ENCODE measurements around the gene LRP1B.

Gene LRP1B

GRCh38 chr2:140718999-140719398, 1411.8 kb downstream of the LRP1B start:
- Histone ChIP-seq H3K4me1 (ENCODE audit: control insufficient read depth in 1 of 2, insufficient read depth in 2 of 2, low read length in 2 of 2) (no peaks in the 10 kb centered on the region), H3K27me3 (ENCODE audit: control insufficient read depth in 1 of 2, insufficient read depth in 2 of 2, low read length in 2 of 2) (no peaks in the 10 kb centered on the region), H3K4me3 (ENCODE audit: low read depth in 1 of 2, low read length in 2 of 2) (no peak overlapping the region), H3K36me3 (ENCODE audit: control insufficient read depth in 1 of 2, insufficient read depth in 2 of 2, low read length in 2 of 2) (no peaks in the 10 kb centered on the region), H3K27ac (ENCODE audit: low read depth, low read length) (no peak overlapping the region), H3K9me3 (ENCODE audit: control insufficient read depth in 1 of 2, low read length in 2 of 2) (no peaks in the 10 kb centered on the region), H3K9ac (ENCODE audit: low read depth in 1 of 2, low read length in 2 of 2) (no peak overlapping the region)

- H3K4me1 ChIP-seq (ENCODE audit: control insufficient read depth in 1 of 2, insufficient read depth in 2 of 2, low read length in 2 of 2) = no peaks in the 10 kb centered on the region
- no peaks in the 10 kb centered on the region for H3K9me3 ChIP-seq (ENCODE audit: control insufficient read depth in 1 of 2, low read length in 2 of 2)
- no peaks in the 10 kb centered on the region for H3K27me3 ChIP-seq (ENCODE audit: control insufficient read depth in 1 of 2, insufficient read depth in 2 of 2, low read length in 2 of 2)
- H3K27ac ChIP-seq (ENCODE audit: low read depth, low read length) = no peak overlapping the region
- H3K4me3 ChIP-seq (ENCODE audit: low read depth in 1 of 2, low read length in 2 of 2) = no peak overlapping the region
- H3K36me3 ChIP-seq (ENCODE audit: control insufficient read depth in 1 of 2, insufficient read depth in 2 of 2, low read length in 2 of 2) = no peaks in the 10 kb centered on the region
- no peak overlapping the region for H3K9ac ChIP-seq (ENCODE audit: low read depth in 1 of 2, low read length in 2 of 2)
Observed at GRCh38 chr2:140717481-140717880, 1413.3 kb downstream of the LRP1B start.

- H3K27me3 ChIP-seq (ENCODE audit: control insufficient read depth in 1 of 2, insufficient read depth in 2 of 2, low read length in 2 of 2) = no peaks in the 10 kb centered on the region
- H3K9me3 ChIP-seq (ENCODE audit: control insufficient read depth in 1 of 2, low read length in 2 of 2) = no peaks in the 10 kb centered on the region
- no peak overlapping the region for H3K4me3 ChIP-seq (ENCODE audit: low read depth in 1 of 2, low read length in 2 of 2)
- H3K36me3 ChIP-seq (ENCODE audit: control insufficient read depth in 1 of 2, insufficient read depth in 2 of 2, low read length in 2 of 2) = no peaks in the 10 kb centered on the region
- no peaks in the 10 kb centered on the region for H3K4me1 ChIP-seq (ENCODE audit: control insufficient read depth in 1 of 2, insufficient read depth in 2 of 2, low read length in 2 of 2)
- no peak overlapping the region for H3K9ac ChIP-seq (ENCODE audit: low read depth in 1 of 2, low read length in 2 of 2)
- H3K27ac ChIP-seq (ENCODE audit: low read depth, low read length) = no peak overlapping the region
Observed at GRCh38 chr2:140714586-140714985, 1416.2 kb downstream of the LRP1B start.

GRCh38 chr2:140711867-140712266, 1418.9 kb downstream of the LRP1B start:
- no peak overlapping the region for H3K4me3 ChIP-seq (ENCODE audit: low read depth in 1 of 2, low read length in 2 of 2)
- no peaks in the 10 kb centered on the region for H3K9me3 ChIP-seq (ENCODE audit: control insufficient read depth in 1 of 2, low read length in 2 of 2)
- no peak overlapping the region for H3K9ac ChIP-seq (ENCODE audit: low read depth in 1 of 2, low read length in 2 of 2)
- H3K27me3 ChIP-seq (ENCODE audit: control insufficient read depth in 1 of 2, insufficient read depth in 2 of 2, low read length in 2 of 2) = no peaks in the 10 kb centered on the region
- H3K27ac ChIP-seq (ENCODE audit: low read depth, low read length) = no peak overlapping the region
- no peaks in the 10 kb centered on the region for H3K36me3 ChIP-seq (ENCODE audit: control insufficient read depth in 1 of 2, insufficient read depth in 2 of 2, low read length in 2 of 2)
- H3K4me1 ChIP-seq (ENCODE audit: control insufficient read depth in 1 of 2, insufficient read depth in 2 of 2, low read length in 2 of 2) = no peaks in the 10 kb centered on the region

GRCh38 chr2:140701726-140702125, 1429.1 kb downstream of the LRP1B start:
- Histone ChIP-seq H3K4me1 (ENCODE audit: control insufficient read depth in 1 of 2, insufficient read depth in 2 of 2, low read length in 2 of 2) (no peaks in the 10 kb centered on the region), H3K36me3 (ENCODE audit: control insufficient read depth in 1 of 2, insufficient read depth in 2 of 2, low read length in 2 of 2) (no peaks in the 10 kb centered on the region), H3K27me3 (ENCODE audit: control insufficient read depth in 1 of 2, insufficient read depth in 2 of 2, low read length in 2 of 2) (no peaks in the 10 kb centered on the region), H3K4me3 (ENCODE audit: low read depth in 1 of 2, low read length in 2 of 2) (no peak overlapping the region), H3K27ac (ENCODE audit: low read depth, low read length) (no peak overlapping the region), H3K9me3 (ENCODE audit: control insufficient read depth in 1 of 2, low read length in 2 of 2) (no peaks in the 10 kb centered on the region), H3K9ac (ENCODE audit: low read depth in 1 of 2, low read length in 2 of 2) (no peak overlapping the region)

GRCh38 chr2:140698636-140699035, 1432.2 kb downstream of the LRP1B start:
- Histone ChIP-seq H3K27ac (ENCODE audit: low read depth, low read length) (no peak overlapping the region), H3K9ac (ENCODE audit: low read depth in 1 of 2, low read length in 2 of 2) (no peak overlapping the region), H3K4me1 (ENCODE audit: control insufficient read depth in 1 of 2, insufficient read depth in 2 of 2, low read length in 2 of 2) (no peaks in the 10 kb centered on the region), H3K27me3 (ENCODE audit: control insufficient read depth in 1 of 2, insufficient read depth in 2 of 2, low read length in 2 of 2) (no peaks in the 10 kb centered on the region), H3K36me3 (ENCODE audit: control insufficient read depth in 1 of 2, insufficient read depth in 2 of 2, low read length in 2 of 2) (no peaks in the 10 kb centered on the region), H3K9me3 (ENCODE audit: control insufficient read depth in 1 of 2, low read length in 2 of 2) (peaks cover 0 to 4% of the 10 kb centered on the region in 2 donors), H3K4me3 (ENCODE audit: low read depth in 1 of 2, low read length in 2 of 2) (no peak overlapping the region)

- no peak overlapping the region for H3K9ac ChIP-seq (ENCODE audit: low read depth in 1 of 2, low read length in 2 of 2)
- H3K9me3 ChIP-seq (ENCODE audit: control insufficient read depth in 1 of 2, low read length in 2 of 2) = peaks cover 0 to 4% of the 10 kb centered on the region in 2 donors
- H3K4me1 ChIP-seq (ENCODE audit: control insufficient read depth in 1 of 2, insufficient read depth in 2 of 2, low read length in 2 of 2) = no peaks in the 10 kb centered on the region
- H3K36me3 ChIP-seq (ENCODE audit: control insufficient read depth in 1 of 2, insufficient read depth in 2 of 2, low read length in 2 of 2) = no peaks in the 10 kb centered on the region
- H3K27me3 ChIP-seq (ENCODE audit: control insufficient read depth in 1 of 2, insufficient read depth in 2 of 2, low read length in 2 of 2) = no peaks in the 10 kb centered on the region
- no peak overlapping the region for H3K4me3 ChIP-seq (ENCODE audit: low read depth in 1 of 2, low read length in 2 of 2)
- no peak overlapping the region for H3K27ac ChIP-seq (ENCODE audit: low read depth, low read length)
Observed at GRCh38 chr2:140696449-140696848, 1434.4 kb downstream of the LRP1B start.

- Histone ChIP-seq H3K27me3 (ENCODE audit: control insufficient read depth in 1 of 2, insufficient read depth in 2 of 2, low read length in 2 of 2) (no peaks in the 10 kb centered on the region), H3K9me3 (ENCODE audit: control insufficient read depth in 1 of 2, low read length in 2 of 2) (peaks cover 0 to 4% of the 10 kb centered on the region in 2 donors), H3K4me1 (ENCODE audit: control insufficient read depth in 1 of 2, insufficient read depth in 2 of 2, low read length in 2 of 2) (no peaks in the 10 kb centered on the region), H3K27ac (ENCODE audit: low read depth, low read length) (no peak overlapping the region), H3K4me3 (ENCODE audit: low read depth in 1 of 2, low read length in 2 of 2) (no peak overlapping the region), H3K36me3 (ENCODE audit: control insufficient read depth in 1 of 2, insufficient read depth in 2 of 2, low read length in 2 of 2) (no peaks in the 10 kb centered on the region), H3K9ac (ENCODE audit: low read depth in 1 of 2, low read length in 2 of 2) (no peak overlapping the region)
Observed at GRCh38 chr2:140695155-140695554, 1435.7 kb downstream of the LRP1B start.

- H3K27me3 ChIP-seq (ENCODE audit: control insufficient read depth in 1 of 2, insufficient read depth in 2 of 2, low read length in 2 of 2) = no peaks in the 10 kb centered on the region
- H3K4me3 ChIP-seq (ENCODE audit: low read depth in 1 of 2, low read length in 2 of 2) = no peak overlapping the region
- H3K36me3 ChIP-seq (ENCODE audit: control insufficient read depth in 1 of 2, insufficient read depth in 2 of 2, low read length in 2 of 2) = no peaks in the 10 kb centered on the region
Observed at GRCh38 chr2:140687825-140688224, 1443.0 kb downstream of the LRP1B start.

GRCh38 chr2:140683658-140684057, 1447.2 kb downstream of the LRP1B start:
- Histone ChIP-seq H3K27me3 (ENCODE audit: control insufficient read depth in 1 of 2, insufficient read depth in 2 of 2, low read length in 2 of 2) (no peaks in the 10 kb centered on the region), H3K9ac (ENCODE audit: low read depth in 1 of 2, low read length in 2 of 2) (no peak overlapping the region), H3K36me3 (ENCODE audit: control insufficient read depth in 1 of 2, insufficient read depth in 2 of 2, low read length in 2 of 2) (no peaks in the 10 kb centered on the region), H3K27ac (ENCODE audit: low read depth, low read length) (no peak overlapping the region), H3K9me3 (ENCODE audit: control insufficient read depth in 1 of 2, low read length in 2 of 2) (no peaks in the 10 kb centered on the region), H3K4me1 (ENCODE audit: control insufficient read depth in 1 of 2, insufficient read depth in 2 of 2, low read length in 2 of 2) (no peaks in the 10 kb centered on the region), H3K4me3 (ENCODE audit: low read depth in 1 of 2, low read length in 2 of 2) (no peak overlapping the region)

More at GRCh38 chr2:140687825-140688224, 1443.0 kb downstream of the LRP1B start:
- no peak overlapping the region for H3K27ac ChIP-seq (ENCODE audit: low read depth, low read length)
- H3K9me3 ChIP-seq (ENCODE audit: control insufficient read depth in 1 of 2, low read length in 2 of 2) = no peaks in the 10 kb centered on the region
- H3K4me1 ChIP-seq (ENCODE audit: control insufficient read depth in 1 of 2, insufficient read depth in 2 of 2, low read length in 2 of 2) = no peaks in the 10 kb centered on the region
- no peak overlapping the region for H3K9ac ChIP-seq (ENCODE audit: low read depth in 1 of 2, low read length in 2 of 2)

GRCh38 chr2:140680862-140681261, 1450.0 kb downstream of the LRP1B start:
- Histone ChIP-seq H3K9ac (ENCODE audit: low read depth in 1 of 2, low read length in 2 of 2) (no peak overlapping the region), H3K4me1 (ENCODE audit: control insufficient read depth in 1 of 2, insufficient read depth in 2 of 2, low read length in 2 of 2) (no peaks in the 10 kb centered on the region), H3K4me3 (ENCODE audit: low read depth in 1 of 2, low read length in 2 of 2) (no peak overlapping the region), H3K9me3 (ENCODE audit: control insufficient read depth in 1 of 2, low read length in 2 of 2) (no peaks in the 10 kb centered on the region), H3K27me3 (ENCODE audit: control insufficient read depth in 1 of 2, insufficient read depth in 2 of 2, low read length in 2 of 2) (no peaks in the 10 kb centered on the region), H3K27ac (ENCODE audit: low read depth, low read length) (no peak overlapping the region), H3K36me3 (ENCODE audit: control insufficient read depth in 1 of 2, insufficient read depth in 2 of 2, low read length in 2 of 2) (no peaks in the 10 kb centered on the region)

Measured in duodenal mucosa (tissue), 2 donors.